ENCODE results near the gene RNF167.

The RNF167 gene

GRCh38 chr17:4938688-4939545 lies 1.2 kb upstream of the RNF167 start:
- no peak for DNase-seq (ENCODE audit: low read depth in 2 of 2)

GRCh38 chr17:4939546-4939795 lies 597 bp upstream of the RNF167 start:
- DNase-seq (ENCODE audit: low read depth in 2 of 2) = no peak

GRCh38 chr17:4940555-4941318 lies 669 bp downstream of the RNF167 start:
- DNase-seq (ENCODE audit: low read depth in 2 of 2) = no peak

- DNase-seq (ENCODE audit: low read depth in 2 of 2) = no peak
Measured at GRCh38 chr17:4941319-4941610, 1.2 kb downstream of the RNF167 start.

GRCh38 chr17:4942760-4943508 lies 2.9 kb downstream of the RNF167 start:
- DNase-seq (ENCODE audit: low read depth in 2 of 2) = no peak

- no peak for DNase-seq (ENCODE audit: low read depth in 2 of 2)
Measured at GRCh38 chr17:4944163-4944553, 4.1 kb downstream of the RNF167 start.

- DNase-seq (ENCODE audit: low read depth in 2 of 2) = no peak
Measured at GRCh38 chr17:4944554-4945175, 4.6 kb downstream of the RNF167 start.

- peak in 1 of 2 donors; percentile 75 for DNase-seq (ENCODE audit: low read depth in 2 of 2)
Measured at GRCh38 chr17:4945176-4945943, 5.3 kb downstream of the RNF167 start.

- no peak for DNase-seq (ENCODE audit: low read depth in 2 of 2)
Measured at GRCh38 chr17:4945944-4946280, 5.8 kb downstream of the RNF167 start.

GRCh38 chr17:4946312-4946976 lies 6.4 kb downstream of the RNF167 start:
- DNase-seq (ENCODE audit: low read depth in 2 of 2) = no peak

GRCh38 chr17:4947010-4947410 lies 6.9 kb downstream of the RNF167 start:
- DNase-seq (ENCODE audit: low read depth in 2 of 2) = no peak

- no peak for DNase-seq (ENCODE audit: low read depth in 2 of 2)
Measured at GRCh38 chr17:4947411-4948165, 7.5 kb downstream of the RNF167 start.

GRCh38 chr17:4948166-4948930 lies 8.3 kb downstream of the RNF167 start, which contains the start of gene PFN1:
Gene PFN1, minus strand, starts transcription at chr17:4948530. Its CDS starts 136 bp downstream, at chr17:4948394.
- peak; percentile 78 to 82 for DNase-seq (ENCODE audit: low read depth in 2 of 2)

GRCh38 chr17:4948931-4949320 lies 8.9 kb downstream of the RNF167 start:
- no peak for DNase-seq (ENCODE audit: low read depth in 2 of 2)

- DNase-seq (ENCODE audit: low read depth in 2 of 2) = peak in 1 of 2 donors; percentile 56
Measured at GRCh38 chr17:4949321-4950074, 9.4 kb downstream of the RNF167 start.

GRCh38 chr17:4950075-4950745 lies 10.1 kb downstream of the RNF167 start:
- no peak for DNase-seq (ENCODE audit: low read depth in 2 of 2)

- DNase-seq (ENCODE audit: low read depth in 2 of 2) = no peak
Measured at GRCh38 chr17:4950746-4951204, 10.7 kb downstream of the RNF167 start, which contains the start of gene ENO3. Gene ENO3, plus strand, starts transcription at chr17:4951119. Its CDS starts 711 bp downstream, at chr17:4951830.

GRCh38 chr17:4951486-4951885 lies 11.4 kb downstream of the RNF167 start:
- no peak for DNase-seq (ENCODE audit: low read depth in 2 of 2)

Data from stimulated activated CD4-positive, alpha-beta T cell treated with anti-CD3 and anti-CD28 coated beads, Interleukin-1b, Interleukin-23, amount 100 ng/mL, for 1 hour (primary cell).